MM.1S (cell line): Measurements from ENCODE around the gene LRRC63.

Experiments used
- CTCF ChIP-seq: fragments of 300-600 bp; sonication (generic); IDR thresholded peaks from 2 replicates; pipeline ENCODE4 v1.5.1; 2016; ENCODE audit warnings: antibody characterized with exemption, low read length, mixed read lengths
- EZH2 ChIP-seq: fragments of 300-600 bp; sonication (generic); optimal IDR thresholded peaks from 2 replicates; pipeline ENCODE3; 2017; ENCODE audit warnings: low read depth, mild to moderate bottlenecking, antibody characterized with exemption, low read length, mixed read lengths
- EZH2phosphoT487 ChIP-seq: fragments of 300-600 bp; sonication (generic); IDR thresholded peaks from 2 replicates; pipeline ENCODE4 v1.6.1; 2018; ENCODE audit warnings: antibody characterized with exemption, low read length

- TF ChIP-seq CTCF (no peak), EZH2 (no peak), EZH2phosphoT487 (no peak)
Observed at GRCh38 chr13:46289260-46289955, 77.7 kb downstream of the LRRC63 start.
